Ascending aorta (tissue), 2 donors: ENCODE measurements around the gene ZNF215. TPM values are rescaled to one million over a fixed set of nuclear protein-coding genes. Genes with fewer than 3 reads are reported as not detected.
A peak's percentile ranks its signal among the peaks of the same experiment; 100 is the strongest.

ENCODE experiments used
- DNase-seq, 2 donors: peaks; one replicate each; pipeline ENCODE4 v3.0.0-alpha.2; 2019; ENCODE audit warnings: low spot score in 2 of 2
- H3K27ac ChIP-seq, 2 donors: fragments of 200-600 bp; sonication (generic); one replicate each; pipeline ENCODE4 v1.5.1; 2016 to 2017; ENCODE audit warnings: mild to moderate bottlenecking in 1 of 2
- H3K27me3 ChIP-seq: fragments of 200-600 bp; sonication (generic); one replicate; pipeline ENCODE4 v1.5.1; 2017
- H3K36me3 ChIP-seq, 2 donors: fragments of 200-600 bp; sonication (generic); one replicate each; pipeline ENCODE4 v1.5.1; 2016
- H3K4me1 ChIP-seq, 2 donors: fragments of 200-600 bp; sonication (generic); one replicate each; pipeline ENCODE4 v1.5.1; 2016 to 2017; ENCODE audit warnings: mild to moderate bottlenecking in 1 of 2
- H3K4me3 ChIP-seq, 2 donors: fragments of 200-600 bp; sonication (generic); one replicate each; pipeline ENCODE4 v1.5.1; 2016 to 2017; ENCODE audit warnings: mild to moderate bottlenecking in 1 of 2
- H3K9me3 ChIP-seq, 2 donors: fragments of 200-600 bp; sonication (generic); one replicate each; pipeline ENCODE4 v1.5.1; 2016
- CTCF ChIP-seq, 3 experiments: fragments of 200-600 bp in 2 of 3; fragments of 450-650 bp in 1 of 3; sonication (generic) in 2 of 3; IDR thresholded peaks; one replicate each; pipeline ENCODE4 v1.5.1; 2016 to 2019; ENCODE audit warnings: antibody characterized with exemption in 3 of 3, mild to moderate bottlenecking in 1 of 3, moderate library complexity in 1 of 3
- intact Hi-C: fragments of 100-400 bp; cut with DNase I; formaldehyde crosslinking; loops from one replicate; pipeline ENCODE4 v1.15.1; 2023
- total RNA-seq: library from RNA; depleted of rRNA; stranded (reverse); fragments of >200 nt; gene quantifications from one replicate; pipeline ENCODE4 v1.1.0, GENCODE V29; 2016

ZNF215 gene
- total RNA-seq, 1 donor from 2014 or later, result not detected

DNA sequence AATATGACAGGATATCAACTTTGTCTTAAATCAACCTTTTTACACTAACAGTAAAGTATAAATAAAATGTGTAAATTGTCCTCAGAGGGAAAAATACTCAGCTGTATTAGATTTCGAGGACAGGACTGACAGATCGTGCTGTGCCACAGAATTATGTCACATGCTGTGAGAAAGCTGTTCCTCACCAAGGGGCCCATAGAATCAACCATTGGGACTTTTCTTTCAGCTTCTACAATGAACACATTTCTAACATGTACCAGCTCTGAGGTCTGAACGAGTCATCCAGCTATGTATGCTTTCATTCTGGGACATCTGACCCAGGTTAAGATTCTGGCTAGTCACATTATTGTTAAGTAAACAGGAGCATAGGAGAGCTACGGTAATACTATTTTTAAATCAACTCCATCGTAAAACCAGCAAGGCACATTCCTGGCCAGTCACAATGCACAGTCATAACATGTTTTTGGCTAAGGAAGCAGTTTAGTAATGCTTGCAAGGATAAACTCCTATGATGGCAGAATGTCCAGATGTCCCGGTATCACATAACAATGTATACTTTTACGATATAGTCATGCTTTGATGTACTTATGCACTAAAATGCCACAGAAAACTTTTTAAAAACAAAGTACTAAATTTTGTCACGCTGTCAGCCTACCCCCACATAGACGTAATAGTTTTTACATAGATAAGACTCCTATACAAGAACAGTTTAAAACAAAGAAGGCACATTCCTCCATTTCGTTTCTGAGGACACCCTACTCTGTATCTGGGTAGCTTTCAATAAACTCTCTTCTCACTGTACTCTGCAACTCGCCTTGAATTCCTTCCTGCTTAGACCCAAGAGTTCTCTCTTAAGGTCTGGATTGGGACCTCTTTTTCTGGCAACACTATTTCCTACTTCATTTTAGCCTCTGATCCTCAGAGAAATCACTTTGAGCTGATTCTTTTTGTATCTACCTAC lies 66.5 kb downstream of the ZNF215 start:
- Histone ChIP-seq H3K27me3 (no peaks in the 10 kb centered on the region), H3K4me3 (peak overlapping the region in 1 of 2 donors; percentile 41), H3K36me3 (no peaks in the 10 kb centered on the region), H3K9me3 (no peaks in the 10 kb centered on the region), H3K27ac (peak overlapping the region in 1 of 2 donors; percentile 2), H3K4me1 (no peaks in the 10 kb centered on the region)
- intact Hi-C loops, result no loop called here
- no peak for TF ChIP-seq CTCF (IDR thresholded peaks at IDR 0.05)
- no peak for DNase-seq

DNA sequence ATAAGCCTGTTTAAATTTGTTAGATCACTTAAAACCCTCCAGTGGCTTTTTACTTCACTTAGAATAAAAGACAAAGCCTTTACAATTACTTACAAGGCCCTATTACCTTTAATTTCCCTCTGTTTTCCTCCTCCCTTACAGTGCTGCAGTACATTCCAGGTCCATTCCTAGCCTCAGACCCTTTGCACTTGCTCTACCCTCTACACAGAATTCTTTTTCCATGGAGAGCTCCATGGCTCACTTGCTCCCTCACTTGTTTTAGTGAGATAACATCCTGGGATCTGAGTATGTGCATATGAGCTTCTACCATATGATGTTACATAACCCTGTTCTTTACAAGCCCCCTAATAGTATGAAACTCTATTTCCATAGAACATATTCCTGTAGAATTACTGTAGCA lies 69.5 kb downstream of the ZNF215 start:
- no peak for TF ChIP-seq CTCF (IDR thresholded peaks at IDR 0.05)
- Histone ChIP-seq H3K27me3 (no peaks in the 10 kb centered on the region), H3K9me3 (peaks cover 0 to 4% of the 10 kb centered on the region in 2 donors), H3K4me3 (no peak overlapping the region), H3K4me1 (no peaks in the 10 kb centered on the region), H3K27ac (no peak overlapping the region), H3K36me3 (peaks cover 0 to 11% of the 10 kb centered on the region in 2 donors)
- intact Hi-C loops, result no loop called here
- DNase-seq, result no peak

DNA sequence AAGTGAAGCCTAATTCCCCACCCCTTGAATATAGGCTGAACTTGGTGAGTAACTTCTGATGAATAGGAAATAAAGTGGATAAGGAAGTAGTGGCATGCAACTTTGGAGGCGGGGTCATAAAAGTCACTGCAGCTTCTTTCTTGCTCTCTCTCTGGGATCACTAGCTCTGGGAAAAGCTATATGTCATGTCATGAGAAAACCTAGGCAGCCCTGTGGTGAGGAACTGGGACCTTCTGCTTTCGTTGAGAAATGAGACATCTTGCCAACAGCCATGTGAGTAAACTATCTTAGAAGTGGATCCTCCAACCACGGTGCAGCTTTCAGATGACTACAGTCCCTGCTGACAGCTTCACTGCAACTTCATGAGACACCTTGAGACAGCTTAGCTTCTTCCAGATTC lies 78.3 kb downstream of the ZNF215 start:
- TF ChIP-seq CTCF (IDR thresholded peaks at IDR 0.05), result no peak
- Histone ChIP-seq H3K4me1 (no peaks in the 10 kb centered on the region), H3K4me3 (no peak overlapping the region), H3K9me3 (peaks cover 0 to 4% of the 10 kb centered on the region in 2 donors), H3K36me3 (peaks cover 0 to 26% of the 10 kb centered on the region in 2 donors), H3K27me3 (no peaks in the 10 kb centered on the region), H3K27ac (no peak overlapping the region)
- no peak for DNase-seq
- intact Hi-C loops, result no loop called here

Other genes starting within 250 kb of the ZNF215 start
- gene MRPL17, start 243.1 kb upstream of the ZNF215 start, total RNA-seq, result 12.9 TPM
- gene OR2AG2, start 154.4 kb upstream of the ZNF215 start, total RNA-seq, result 0.43 TPM
- gene OR2AG1, start 143.4 kb upstream of the ZNF215 start, total RNA-seq, result not detected
- not detected for gene OR6A2, start 126.7 kb upstream of the ZNF215 start, total RNA-seq
- not detected for gene OR10A5, start 80.7 kb upstream of the ZNF215 start, total RNA-seq
- gene OR10A2, start 63.4 kb upstream of the ZNF215 start, total RNA-seq, result not detected
- gene OR10A4, start 49.8 kb upstream of the ZNF215 start, total RNA-seq, result not detected
- not detected for gene OR2D2, start 33.9 kb upstream of the ZNF215 start, total RNA-seq
- gene OR2D3, start 5.4 kb upstream of the ZNF215 start, total RNA-seq, result not detected
- not detected for gene ZNF214, start 93.9 kb downstream of the ZNF215 start, total RNA-seq
- gene NLRP14, start 94.1 kb downstream of the ZNF215 start, total RNA-seq, result not detected
- gene RBMXL2, start 162.6 kb downstream of the ZNF215 start, total RNA-seq, result not detected